Lower leg skin (tissue), 4 donors: ENCODE data around the gene TIMP2. TPM values are rescaled to one million over a fixed set of nuclear protein-coding genes. Genes with fewer than 3 reads are reported as not detected.

Source experiments
- DNase-seq, 2 donors: peaks; one replicate each; pipeline ENCODE4 v3.0.0-alpha.2; 2019; ENCODE audit warnings: low spot score in 2 of 2
- H3K4me3 ChIP-seq: fragments of 200-600 bp; sonication (generic); 2 replicates; pipeline ENCODE4 v1.5.1; 2017; ENCODE audit warnings: mild to moderate bottlenecking, low read depth; ENCODE audit not compliant: poor library complexity, severe bottlenecking
- CTCF ChIP-seq, 3 donors: fragments of 450-650 bp; IDR thresholded peaks; one replicate each; pipeline ENCODE4 v1.5.1; 2016; ENCODE audit warnings: antibody characterized with exemption in 3 of 3, mild to moderate bottlenecking in 3 of 3, moderate library complexity in 2 of 3
- POLR2A ChIP-seq, 2 donors: fragments of 450-650 bp; IDR thresholded peaks; one replicate each; pipeline ENCODE4 v1.6.1; 2016 to 2017; ENCODE audit warnings: antibody characterized with exemption in 2 of 2, mild to moderate bottlenecking in 1 of 2, moderate library complexity in 1 of 2
- WGBS, 2 donors: methylation state at CpG; one replicate each; pipeline ENCODE4 v1.1.5; 2018; 5-methylcytosine and 5-hydroxymethylcytosine counted together
- intact Hi-C: fragments of 100-400 bp; cut with DNase I; formaldehyde crosslinking; loops from one replicate; pipeline ENCODE4 v1.15.0; 2023; ENCODE audit warnings: low total_unique reads
- total RNA-seq, 4 donors: library from RNA; depleted of rRNA; stranded (reverse); fragments of >200 nt; gene quantifications; one replicate each; pipeline ENCODE4 v1.1.0, GENCODE V29; 2016

Gene TIMP2
- total RNA-seq, 4 donors from 2014 or later: 69.7 to 203 (median 94.8) TPM

- intact Hi-C loops: no loop called here
- no peak overlapping the region for H3K4me3 ChIP-seq
- TF ChIP-seq CTCF (IDR thresholded peaks at IDR 0.05) (no peak), POLR2A (IDR thresholded peaks at IDR 0.05) (no peak)
- no peak for DNase-seq
- 62 to 63% methylated on average over 5 of the region's 5 CpGs for WGBS, 2 donors
Measured at GRCh38 chr17:78895322-78895721, 29.9 kb downstream of the TIMP2 start.

GRCh38 chr17:78893684-78894083 is 31.5 kb downstream of the TIMP2 start:
- no peak overlapping the region for H3K4me3 ChIP-seq
- DNase-seq: no peak
- 12 to 15% methylated on average over 4 of the region's 4 CpGs for WGBS, 2 donors
- TF ChIP-seq POLR2A (IDR thresholded peaks at IDR 0.05): no peak
- intact Hi-C loops: no loop called here

GRCh38 chr17:78892936-78893379 is 32.2 kb downstream of the TIMP2 start:
- no peak overlapping the region for H3K4me3 ChIP-seq
- intact Hi-C loops: no loop called here
- no peak for DNase-seq
- 61 to 75% methylated on average over 6 of the region's 6 CpGs for WGBS, 2 donors
- no peak for TF ChIP-seq POLR2A (IDR thresholded peaks at IDR 0.05)
- no peak for TF ChIP-seq CTCF (IDR thresholded peaks at IDR 0.05)

- TF ChIP-seq CTCF (IDR thresholded peaks at IDR 0.05): no peak
- TF ChIP-seq POLR2A (IDR thresholded peaks at IDR 0.05): no peak
- 55 to 61% methylated on average over 5 of the region's 5 CpGs for WGBS, 2 donors
- intact Hi-C loops: no loop called here
- no peak overlapping the region for H3K4me3 ChIP-seq
- DNase-seq: no peak
Measured at GRCh38 chr17:78892520-78892919, 32.7 kb downstream of the TIMP2 start.

- DNase-seq: no peak
- 70 to 77% methylated on average over 14 of the region's 14 CpGs for WGBS, 2 donors
- TF ChIP-seq POLR2A (IDR thresholded peaks at IDR 0.05) (no peak), CTCF (IDR thresholded peaks at IDR 0.05) (no peak)
- intact Hi-C loops: no loop called here
- H3K4me3 ChIP-seq: no peak overlapping the region
Measured at GRCh38 chr17:78892062-78892456, 33.1 kb downstream of the TIMP2 start.

- no peak for DNase-seq
- 76 to 81% methylated on average over 21 of the region's 21 CpGs for WGBS, 2 donors
- intact Hi-C loops: no loop called here
- H3K4me3 ChIP-seq: no peak overlapping the region
- TF ChIP-seq POLR2A (IDR thresholded peaks at IDR 0.05): no peak
- TF ChIP-seq CTCF (IDR thresholded peaks at IDR 0.05): no peak
Measured at GRCh38 chr17:78891406-78892061, 33.7 kb downstream of the TIMP2 start.
